Suprapubic skin (tissue), 4 donors: Measurements from ENCODE around the gene ZNF496.

ENCODE experiments used
- EP300 ChIP-seq: sonication (generic); formaldehyde crosslinking; IDR thresholded peaks from one replicate; pipeline ENCODE4 v1.6.1; 2017; ENCODE audit warnings: antibody characterized with exemption
- POLR2A ChIP-seq, 2 donors: fragments of 450-650 bp; IDR thresholded peaks; one replicate each; pipeline ENCODE4 v1.6.1; 2017; ENCODE audit warnings: antibody characterized with exemption in 2 of 2, mild to moderate bottlenecking in 2 of 2, moderate library complexity in 2 of 2
- POLR2AphosphoS5 ChIP-seq, 3 donors: sonication (generic); formaldehyde crosslinking; IDR thresholded peaks; one replicate each; pipeline ENCODE4 v1.6.1; 2017; ENCODE audit warnings: antibody characterized with exemption in 3 of 3
- TF ChIP-seq, protein P1 (sequence below), 2 donors: fragments of 200-600 bp in 1 of 2; fragments of 450-650 bp in 1 of 2; sonication (generic) in 1 of 2; IDR thresholded peaks; one replicate each; pipeline ENCODE4 v1.5.1; 2016 to 2019; ENCODE audit warnings: antibody characterized with exemption in 2 of 2, mild to moderate bottlenecking in 1 of 2, moderate library complexity in 1 of 2

DNA sequence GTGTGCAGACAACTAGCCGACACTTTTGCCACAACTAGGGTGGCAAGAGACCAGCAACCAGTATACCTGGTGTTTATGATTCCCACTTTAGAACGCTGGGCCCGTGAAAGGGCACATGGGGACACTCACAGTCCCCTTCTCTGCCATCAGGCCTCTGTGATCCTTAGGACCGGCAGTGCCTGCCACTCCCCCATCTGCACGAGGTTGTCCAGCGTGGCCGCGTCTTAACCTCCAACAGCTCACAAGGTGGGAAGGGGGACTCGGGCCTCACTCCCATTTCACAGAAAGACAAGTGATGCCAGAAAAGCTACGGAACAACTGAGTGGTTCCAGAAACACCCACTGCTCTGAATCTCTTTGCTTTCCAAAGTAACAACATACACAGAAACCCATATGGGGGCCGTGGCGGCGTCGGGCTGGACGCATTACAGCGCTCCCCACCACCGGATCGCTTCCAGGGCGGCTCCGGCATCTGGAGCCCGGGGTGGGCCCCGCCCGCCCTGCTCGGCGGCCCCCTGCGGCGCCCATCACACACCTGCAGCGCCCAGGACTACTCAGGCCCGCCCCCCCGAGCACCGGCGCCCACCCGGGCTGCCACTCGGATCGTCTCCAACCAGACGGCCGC is 1.0 kb downstream of the ZNF496 start:
- TF ChIP-seq, protein P1, sequence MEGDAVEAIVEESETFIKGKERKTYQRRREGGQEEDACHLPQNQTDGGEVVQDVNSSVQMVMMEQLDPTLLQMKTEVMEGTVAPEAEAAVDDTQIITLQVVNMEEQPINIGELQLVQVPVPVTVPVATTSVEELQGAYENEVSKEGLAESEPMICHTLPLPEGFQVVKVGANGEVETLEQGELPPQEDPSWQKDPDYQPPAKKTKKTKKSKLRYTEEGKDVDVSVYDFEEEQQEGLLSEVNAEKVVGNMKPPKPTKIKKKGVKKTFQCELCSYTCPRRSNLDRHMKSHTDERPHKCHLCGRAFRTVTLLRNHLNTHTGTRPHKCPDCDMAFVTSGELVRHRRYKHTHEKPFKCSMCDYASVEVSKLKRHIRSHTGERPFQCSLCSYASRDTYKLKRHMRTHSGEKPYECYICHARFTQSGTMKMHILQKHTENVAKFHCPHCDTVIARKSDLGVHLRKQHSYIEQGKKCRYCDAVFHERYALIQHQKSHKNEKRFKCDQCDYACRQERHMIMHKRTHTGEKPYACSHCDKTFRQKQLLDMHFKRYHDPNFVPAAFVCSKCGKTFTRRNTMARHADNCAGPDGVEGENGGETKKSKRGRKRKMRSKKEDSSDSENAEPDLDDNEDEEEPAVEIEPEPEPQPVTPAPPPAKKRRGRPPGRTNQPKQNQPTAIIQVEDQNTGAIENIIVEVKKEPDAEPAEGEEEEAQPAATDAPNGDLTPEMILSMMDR (IDR thresholded peaks at IDR 0.05), result no peak
- TF ChIP-seq EP300 (no peak), POLR2A (IDR thresholded peaks at IDR 0.05) (no peak), POLR2AphosphoS5 (IDR thresholded peaks at IDR 0.05) (no peak)
